ENCODE measurements around the gene OR10P1.

Gene OR10P1

DNA sequence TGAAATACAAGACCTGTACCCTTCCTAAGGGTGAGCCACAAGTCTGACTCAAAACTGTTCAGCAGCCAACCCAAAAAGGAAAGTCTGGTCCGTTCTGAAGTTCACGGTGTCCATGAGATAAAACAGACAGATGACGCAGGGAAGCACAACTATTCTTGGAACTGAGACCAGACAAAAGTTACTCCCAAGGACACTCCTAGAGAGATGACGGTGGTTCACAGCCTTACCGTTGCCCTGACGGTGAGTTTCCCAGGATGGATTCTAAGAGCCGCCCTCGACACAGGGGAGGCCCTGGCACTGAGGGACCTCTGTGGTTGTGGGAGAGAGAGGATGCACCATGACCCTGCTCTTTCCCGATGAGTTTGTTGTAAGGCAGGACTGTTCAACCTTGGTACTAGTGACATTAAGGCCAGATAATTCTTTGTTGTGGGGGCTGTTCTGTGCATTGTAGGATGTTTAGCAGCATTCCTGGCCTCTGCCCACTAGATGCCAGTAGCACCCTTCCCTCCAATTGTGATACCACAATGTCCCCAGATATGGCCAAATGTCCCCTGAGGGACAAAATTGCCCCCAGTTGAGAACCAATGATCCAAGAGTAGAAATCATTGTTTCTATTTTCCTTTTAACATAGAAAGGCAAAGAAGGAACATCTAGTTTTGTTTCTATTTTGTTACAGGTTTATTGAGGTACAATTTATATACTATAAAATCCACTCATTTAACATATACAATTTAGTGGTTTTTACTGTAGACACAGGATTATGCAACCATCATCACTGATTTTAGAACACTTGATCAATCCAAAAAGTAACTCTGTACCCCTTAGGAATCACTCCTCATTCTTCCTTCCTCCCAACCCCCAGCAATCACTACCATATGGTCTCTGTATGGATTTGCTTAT is 23.0 kb downstream of the OR10P1 start:
- Mint-ChIP-seq H3K4me3 (no peak overlapping the region), H3K36me3 (ENCODE audit: low read depth) (no peaks in the 10 kb centered on the region), H3K4me1 (ENCODE audit: low read depth) (peaks cover 1% of the 10 kb centered on the region), H3K27me3 (peaks cover 2% of the 10 kb centered on the region), H3K9me3 (no peaks in the 10 kb centered on the region), H3K27ac (no peak overlapping the region)
- no peak for DNase-seq

DNA sequence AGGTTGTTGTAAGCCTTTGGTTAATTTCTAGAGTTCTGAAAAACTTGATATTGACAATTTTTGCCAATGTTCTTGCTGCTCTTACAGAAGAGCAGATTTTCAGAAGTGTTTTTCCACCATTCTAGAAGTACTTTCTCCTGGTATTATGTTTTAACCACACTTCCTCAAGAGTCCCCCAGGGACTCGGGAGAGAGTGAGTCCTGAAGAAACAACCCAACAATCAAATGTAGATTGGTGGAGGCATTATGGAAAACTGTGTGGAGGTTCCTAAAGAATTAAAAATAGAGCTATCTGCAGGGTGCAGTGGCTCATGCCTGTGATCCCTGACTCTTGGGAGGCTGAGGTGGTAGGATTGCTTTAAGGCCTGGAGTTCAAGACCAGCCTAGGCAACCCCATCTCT is 26.7 kb downstream of the OR10P1 start:
- DNase-seq, result no peak
- no peak overlapping the region for H3K27ac Mint-ChIP-seq
- no peaks in the 10 kb centered on the region for H3K36me3 Mint-ChIP-seq (ENCODE audit: low read depth)
- peaks cover 3% of the 10 kb centered on the region for H3K27me3 Mint-ChIP-seq
- H3K4me3 Mint-ChIP-seq, result no peak overlapping the region
- no peaks in the 10 kb centered on the region for H3K9me3 Mint-ChIP-seq
- no peaks in the 10 kb centered on the region for H3K4me1 Mint-ChIP-seq (ENCODE audit: low read depth)

DNA sequence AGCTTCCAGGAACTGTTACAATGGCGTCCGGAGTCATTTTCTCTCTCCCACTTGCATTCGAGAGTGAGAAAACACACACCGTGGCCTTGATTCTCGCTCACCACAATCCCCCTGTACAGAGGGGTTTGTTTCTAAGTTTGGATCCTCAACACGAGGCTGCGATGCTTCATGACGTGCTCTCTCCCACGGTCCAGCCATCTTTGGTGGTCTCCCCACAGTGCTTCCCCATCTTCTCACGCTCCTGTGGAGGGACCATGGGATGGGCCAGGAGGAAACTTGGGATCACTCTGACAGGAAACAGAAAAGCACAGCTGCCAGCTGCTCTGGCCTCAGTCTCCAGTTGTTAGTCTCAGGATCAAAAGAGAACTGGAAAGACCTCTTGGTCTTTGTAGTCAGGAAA is 28.1 kb downstream of the OR10P1 start:
- peaks cover 3% of the 10 kb centered on the region for H3K27me3 Mint-ChIP-seq
- no peaks in the 10 kb centered on the region for H3K9me3 Mint-ChIP-seq
- H3K4me1 Mint-ChIP-seq (ENCODE audit: low read depth), result no peaks in the 10 kb centered on the region
- H3K36me3 Mint-ChIP-seq (ENCODE audit: low read depth), result no peaks in the 10 kb centered on the region
- no peak overlapping the region for H3K4me3 Mint-ChIP-seq
- no peak for DNase-seq
- no peak overlapping the region for H3K27ac Mint-ChIP-seq

DNA sequence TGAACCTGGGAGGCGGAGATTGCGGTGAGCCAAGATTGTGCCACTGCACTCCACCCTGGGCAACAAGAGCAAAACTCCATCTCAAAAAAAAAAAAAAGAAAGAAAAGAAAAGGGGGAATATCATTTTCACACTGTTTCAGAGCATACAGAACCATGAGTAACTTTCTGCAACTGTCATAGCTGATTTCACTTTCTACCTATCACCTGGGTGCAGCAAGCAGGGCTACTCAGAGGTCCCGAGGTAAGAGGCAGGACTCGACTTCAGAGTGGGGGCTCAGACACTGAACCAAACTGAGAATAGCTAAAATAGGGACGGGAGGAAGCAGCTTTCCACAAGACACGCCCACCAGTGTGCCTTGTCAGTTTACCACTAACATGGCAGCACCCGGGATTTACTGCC is 29.8 kb downstream of the OR10P1 start:
- Mint-ChIP-seq H3K9me3 (no peaks in the 10 kb centered on the region), H3K27me3 (peaks cover 3% of the 10 kb centered on the region), H3K27ac (no peak overlapping the region), H3K4me3 (no peak overlapping the region), H3K4me1 (ENCODE audit: low read depth) (no peaks in the 10 kb centered on the region), H3K36me3 (ENCODE audit: low read depth) (no peaks in the 10 kb centered on the region)
- DNase-seq, result no peak

DNA sequence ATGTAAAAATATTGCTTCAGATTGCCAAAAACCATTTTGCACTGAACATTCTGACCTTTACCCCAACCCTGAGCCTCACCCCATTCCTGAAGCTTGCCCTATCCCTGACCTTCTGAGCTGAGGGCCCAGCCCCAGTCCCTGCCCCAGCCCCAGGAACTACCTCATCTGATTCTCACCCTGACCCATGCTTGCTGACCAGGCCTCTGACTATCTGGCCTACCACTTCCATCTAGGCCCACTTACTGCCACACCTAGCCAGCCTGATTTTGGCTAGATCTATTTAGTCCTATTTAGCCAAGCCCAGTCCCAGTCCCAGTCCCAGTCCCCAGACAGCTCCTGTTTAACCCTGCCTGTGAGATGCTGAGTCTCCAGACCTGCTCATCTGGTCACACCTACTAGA is 33.6 kb downstream of the OR10P1 start:
- no peak for DNase-seq
- H3K36me3 Mint-ChIP-seq (ENCODE audit: low read depth), result no peaks in the 10 kb centered on the region
- no peaks in the 10 kb centered on the region for H3K9me3 Mint-ChIP-seq
- no peaks in the 10 kb centered on the region for H3K4me1 Mint-ChIP-seq (ENCODE audit: low read depth)
- H3K27ac Mint-ChIP-seq, result no peak overlapping the region
- no peak overlapping the region for H3K4me3 Mint-ChIP-seq
- H3K27me3 Mint-ChIP-seq, result peaks cover 3% of the 10 kb centered on the region

DNA sequence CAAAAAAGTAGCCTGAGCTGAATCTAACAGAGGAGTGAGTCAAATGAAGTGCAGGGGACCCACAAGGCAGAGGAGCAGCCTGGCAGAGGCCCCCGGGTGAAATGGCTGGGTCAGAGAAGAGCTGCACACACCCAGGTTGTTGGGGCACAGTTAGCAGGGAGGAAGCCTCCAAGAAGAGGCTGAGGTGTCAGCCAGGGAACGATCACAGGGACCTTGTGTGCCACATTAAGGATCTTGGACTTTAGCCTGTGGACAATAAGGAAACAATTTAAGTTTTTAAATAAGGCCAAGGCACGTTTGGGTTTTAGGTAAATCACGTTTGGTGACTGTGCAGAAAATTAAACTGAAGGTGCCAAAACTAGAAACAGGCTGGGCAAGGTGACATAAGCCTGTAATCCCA is 35.1 kb downstream of the OR10P1 start:
- Mint-ChIP-seq H3K4me3 (no peak overlapping the region), H3K27me3 (peaks cover 3% of the 10 kb centered on the region), H3K9me3 (no peaks in the 10 kb centered on the region), H3K36me3 (ENCODE audit: low read depth) (no peaks in the 10 kb centered on the region), H3K4me1 (ENCODE audit: low read depth) (no peaks in the 10 kb centered on the region), H3K27ac (no peak overlapping the region)
- no peak for DNase-seq

DNA sequence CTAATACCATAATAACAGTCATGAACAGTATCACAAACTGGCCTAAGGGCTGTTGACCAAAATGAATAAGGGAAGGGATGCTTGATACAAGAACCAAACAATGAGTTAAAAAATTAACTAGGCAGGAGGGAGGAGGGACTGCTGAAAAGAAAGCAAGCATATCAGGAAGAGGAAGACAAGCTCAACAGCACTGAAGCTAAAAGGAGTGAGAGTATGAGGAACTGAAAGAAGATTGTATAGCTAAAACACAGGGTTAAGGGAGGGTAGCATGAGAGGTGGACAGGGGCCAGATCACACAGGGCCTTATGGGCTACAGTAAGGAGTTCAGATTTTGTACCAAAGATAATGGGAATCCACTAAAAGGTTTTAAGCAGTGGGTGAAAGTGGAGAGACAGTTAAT is 36.9 kb downstream of the OR10P1 start:
- Mint-ChIP-seq H3K4me3 (no peak overlapping the region), H3K27me3 (peaks cover under 1% of the 10 kb centered on the region), H3K36me3 (ENCODE audit: low read depth) (no peaks in the 10 kb centered on the region), H3K9me3 (no peaks in the 10 kb centered on the region), H3K27ac (no peak overlapping the region), H3K4me1 (ENCODE audit: low read depth) (no peaks in the 10 kb centered on the region)
- no peak for DNase-seq

DNA sequence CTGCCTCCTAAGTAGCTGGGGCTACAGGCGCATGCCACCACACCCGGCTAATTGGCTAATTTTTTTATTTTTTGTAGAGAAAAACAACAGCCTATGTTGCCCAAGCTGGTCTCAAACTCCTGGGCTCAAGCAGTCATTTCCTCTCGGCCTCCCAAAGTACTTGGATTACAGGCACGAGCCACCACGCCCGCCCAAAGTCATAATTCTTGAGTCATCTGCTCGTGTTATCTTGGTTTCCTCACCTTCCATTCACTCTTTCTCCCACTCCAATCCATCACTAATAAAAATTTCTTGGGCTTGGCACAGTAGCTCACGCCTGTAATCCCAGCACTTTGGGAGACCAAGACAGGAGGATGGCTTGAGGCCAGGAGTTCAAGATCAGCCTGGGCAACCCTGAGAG is 39.0 kb downstream of the OR10P1 start:
- no peaks in the 10 kb centered on the region for H3K9me3 Mint-ChIP-seq
- no peaks in the 10 kb centered on the region for H3K36me3 Mint-ChIP-seq (ENCODE audit: low read depth)
- H3K27ac Mint-ChIP-seq, result no peak overlapping the region

DNA sequence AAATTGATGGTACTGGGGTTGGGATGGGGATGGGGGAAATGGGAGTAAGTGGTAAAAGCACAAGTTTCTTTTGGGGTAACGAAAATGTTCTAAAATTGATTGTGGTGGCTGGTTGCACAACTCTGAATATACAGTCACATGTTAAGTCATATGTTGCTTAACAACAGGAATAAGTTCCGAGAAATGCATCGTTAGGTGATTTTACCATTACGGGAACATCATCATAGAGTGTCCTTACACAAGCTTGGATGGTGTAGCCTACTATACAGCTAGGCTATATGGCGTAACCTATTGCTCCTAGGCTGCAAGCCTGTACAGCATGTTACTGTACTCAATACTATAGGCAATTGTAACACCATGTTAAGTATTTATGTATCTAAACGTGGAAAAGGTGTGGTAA is 40.0 kb downstream of the OR10P1 start:
- Mint-ChIP-seq H3K27me3 (peaks cover 25% of the 10 kb centered on the region), H3K27ac (no peak overlapping the region), H3K4me3 (no peak overlapping the region), H3K4me1 (ENCODE audit: low read depth) (peaks cover 10% of the 10 kb centered on the region), H3K36me3 (ENCODE audit: low read depth) (no peaks in the 10 kb centered on the region), H3K9me3 (no peaks in the 10 kb centered on the region)
- no peak for DNase-seq

More for the DNA sequence above, 39.0 kb downstream of the OR10P1 start:
- no peak for DNase-seq
- Mint-ChIP-seq H3K4me1 (ENCODE audit: low read depth) (no peaks in the 10 kb centered on the region), H3K27me3 (peaks cover 14% of the 10 kb centered on the region), H3K4me3 (no peak overlapping the region)

DNA sequence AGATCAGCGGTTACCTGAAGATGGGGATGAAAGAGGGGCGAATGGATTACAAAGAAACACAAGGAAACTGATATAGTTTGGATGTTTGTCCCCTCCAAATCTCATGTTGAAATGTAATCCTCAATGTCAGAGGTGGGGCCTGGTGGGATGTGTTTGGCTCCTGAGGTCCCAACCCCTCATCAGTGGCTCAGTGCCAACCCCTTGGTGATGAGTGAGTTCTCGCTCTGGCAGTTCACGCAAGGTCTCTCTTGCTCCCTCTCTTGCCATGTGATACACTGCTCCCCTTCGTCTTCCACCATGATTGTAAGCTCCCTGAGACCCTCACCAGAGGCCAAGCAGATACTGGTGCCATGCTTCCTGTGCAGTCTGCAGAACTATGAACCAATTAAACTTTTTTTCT is 43.0 kb downstream of the OR10P1 start:
- no peak overlapping the region for H3K27ac Mint-ChIP-seq
- no peak overlapping the region for H3K4me3 Mint-ChIP-seq
- peaks cover 38% of the 10 kb centered on the region for H3K27me3 Mint-ChIP-seq
- H3K36me3 Mint-ChIP-seq (ENCODE audit: low read depth), result no peaks in the 10 kb centered on the region
- DNase-seq, result no peak
- peaks cover 11% of the 10 kb centered on the region for H3K4me1 Mint-ChIP-seq (ENCODE audit: low read depth)
- H3K9me3 Mint-ChIP-seq, result no peaks in the 10 kb centered on the region

DNA sequence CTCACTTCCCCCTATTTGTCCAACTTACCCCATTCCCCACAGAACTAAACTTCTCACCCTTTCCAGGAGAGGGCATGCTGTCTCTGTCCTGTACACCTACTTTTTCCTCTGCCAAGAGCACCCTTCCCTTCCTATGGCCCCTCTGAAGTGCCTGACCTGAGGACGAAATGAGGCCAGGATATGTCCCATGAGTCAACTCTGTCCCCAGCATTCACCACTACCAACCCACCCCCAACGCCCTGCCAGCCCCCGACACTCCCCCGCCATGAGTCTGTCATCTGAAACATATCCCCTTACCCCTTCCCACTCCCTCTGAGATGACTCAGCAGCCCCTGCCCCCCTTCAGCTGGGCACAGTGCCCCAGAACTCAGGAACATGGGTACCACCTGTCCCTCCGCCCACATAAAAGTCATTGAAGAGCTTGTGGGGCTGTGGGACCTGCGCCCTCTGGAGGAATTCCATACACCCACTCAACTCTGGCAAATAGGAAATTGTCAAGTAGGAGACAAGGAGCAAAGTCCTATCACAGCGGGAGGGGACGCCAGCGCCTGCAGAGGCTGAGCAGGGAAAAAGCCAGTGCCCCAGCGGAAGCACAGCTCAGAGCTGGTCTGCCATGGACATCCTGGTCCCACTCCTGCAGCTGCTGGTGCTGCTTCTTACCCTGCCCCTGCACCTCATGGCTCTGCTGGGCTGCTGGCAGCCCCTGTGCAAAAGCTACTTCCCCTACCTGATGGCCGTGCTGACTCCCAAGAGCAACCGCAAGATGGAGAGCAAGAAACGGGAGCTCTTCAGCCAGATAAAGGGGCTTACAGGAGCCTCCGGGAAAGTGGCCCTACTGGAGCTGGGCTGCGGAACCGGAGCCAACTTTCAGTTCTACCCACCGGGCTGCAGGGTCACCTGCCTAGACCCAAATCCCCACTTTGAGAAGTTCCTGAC is 44.7 kb downstream of the OR10P1 start:
- Mint-ChIP-seq H3K4me1 (ENCODE audit: low read depth) (peaks cover 11% of the 10 kb centered on the region), H3K36me3 (ENCODE audit: low read depth) (no peaks in the 10 kb centered on the region), H3K27me3 (peaks cover 38% of the 10 kb centered on the region), H3K9me3 (no peaks in the 10 kb centered on the region), H3K27ac (no peak overlapping the region), H3K4me3 (no peak overlapping the region)
- no peak for DNase-seq

DNA sequence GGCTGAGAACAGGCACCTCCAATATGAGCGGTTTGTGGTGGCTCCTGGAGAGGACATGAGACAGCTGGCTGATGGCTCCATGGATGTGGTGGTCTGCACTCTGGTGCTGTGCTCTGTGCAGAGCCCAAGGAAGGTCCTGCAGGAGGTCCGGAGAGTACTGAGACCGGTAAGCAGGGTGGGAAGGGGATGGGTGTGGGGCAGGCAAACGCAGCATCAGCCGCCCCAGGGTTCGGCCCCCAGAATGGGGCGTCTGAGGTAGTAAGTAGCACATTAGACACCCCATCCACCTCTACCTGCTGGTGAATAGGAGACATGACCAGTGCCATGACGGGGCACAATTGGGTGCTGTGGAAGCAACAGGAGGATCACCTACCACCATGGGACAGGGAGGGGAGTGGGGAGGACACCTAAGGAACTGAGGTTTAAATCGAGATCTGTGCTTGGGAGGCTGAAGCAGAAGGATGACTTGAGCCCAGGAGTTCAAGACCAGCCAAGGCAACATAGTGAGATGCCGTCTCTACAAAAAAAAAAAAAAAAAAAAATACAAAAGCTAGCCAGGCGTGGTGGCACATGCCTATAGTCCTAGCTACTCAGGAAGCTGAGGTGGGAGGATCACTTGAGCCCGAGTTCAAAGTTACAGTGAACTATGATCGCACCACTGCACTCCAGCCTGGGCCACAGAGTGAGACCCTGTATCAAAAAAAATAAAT is 45.5 kb downstream of the OR10P1 start:
- H3K27ac Mint-ChIP-seq, result no peak overlapping the region
- H3K4me3 Mint-ChIP-seq, result no peak overlapping the region
- H3K27me3 Mint-ChIP-seq, result peaks cover 38% of the 10 kb centered on the region
- H3K9me3 Mint-ChIP-seq, result no peaks in the 10 kb centered on the region
- H3K36me3 Mint-ChIP-seq (ENCODE audit: low read depth), result no peaks in the 10 kb centered on the region
- H3K4me1 Mint-ChIP-seq (ENCODE audit: low read depth), result peaks cover 15% of the 10 kb centered on the region
- no peak for DNase-seq

DNA sequence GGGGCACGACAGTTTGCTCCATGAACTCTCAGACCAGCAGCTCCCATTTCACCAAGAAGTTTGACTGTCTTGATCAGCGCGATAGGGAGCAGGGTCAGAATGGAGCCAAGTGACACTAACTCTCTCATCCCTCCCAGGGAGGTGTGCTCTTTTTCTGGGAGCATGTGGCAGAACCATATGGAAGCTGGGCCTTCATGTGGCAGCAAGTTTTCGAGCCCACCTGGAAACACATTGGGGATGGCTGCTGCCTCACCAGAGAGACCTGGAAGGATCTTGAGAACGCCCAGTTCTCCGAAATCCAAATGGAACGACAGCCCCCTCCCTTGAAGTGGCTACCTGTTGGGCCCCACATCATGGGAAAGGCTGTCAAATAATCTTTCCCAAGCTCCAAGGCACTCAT is 47.0 kb downstream of the OR10P1 start:
- Mint-ChIP-seq H3K27ac (no peak overlapping the region), H3K27me3 (peaks cover 37% of the 10 kb centered on the region), H3K36me3 (ENCODE audit: low read depth) (no peaks in the 10 kb centered on the region), H3K4me3 (no peak overlapping the region), H3K4me1 (ENCODE audit: low read depth) (peaks cover 20% of the 10 kb centered on the region), H3K9me3 (no peaks in the 10 kb centered on the region)
- no peak for DNase-seq

DNA sequence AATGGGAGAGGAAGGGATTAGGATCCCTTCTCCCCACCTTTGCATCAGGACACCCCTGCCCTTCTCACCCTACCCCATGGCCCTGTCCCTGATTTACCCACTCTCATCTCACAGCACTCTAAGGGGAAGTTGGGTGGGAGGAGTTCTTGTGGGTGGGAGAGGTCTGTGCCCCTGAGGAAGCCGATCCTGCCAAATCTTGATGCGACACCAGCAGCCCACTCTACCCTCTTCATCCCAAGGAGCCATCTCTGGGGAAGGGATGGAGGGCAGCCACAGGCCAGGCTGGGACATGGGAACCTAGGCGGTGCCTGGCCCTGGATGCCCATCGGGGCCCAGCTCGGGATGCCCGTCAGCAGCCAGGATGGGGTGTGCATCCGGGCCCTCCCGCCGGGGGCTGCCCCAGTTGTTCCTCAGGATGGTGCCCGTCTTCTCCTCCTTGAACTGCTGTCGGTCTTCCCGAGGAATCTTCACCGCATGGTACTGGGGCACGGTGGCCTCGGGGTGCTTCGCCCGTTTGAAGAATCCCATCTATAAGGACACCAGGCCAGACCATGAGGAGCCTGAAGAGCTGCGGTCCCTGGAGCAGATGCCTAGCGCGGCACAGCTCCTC is 48.2 kb downstream of the OR10P1 start:
- DNase-seq, result no peak

More for the DNA sequence above, 48.2 kb downstream of the OR10P1 start:
- Mint-ChIP-seq H3K27ac (no peak overlapping the region), H3K9me3 (no peaks in the 10 kb centered on the region), H3K36me3 (ENCODE audit: low read depth) (no peaks in the 10 kb centered on the region), H3K4me3 (no peak overlapping the region), H3K27me3 (peaks cover 26% of the 10 kb centered on the region), H3K4me1 (ENCODE audit: low read depth) (peaks cover 20% of the 10 kb centered on the region)

Measured in activated T-cell treated with anti-CD3 and anti-CD28 coated beads, Interleukin-2, amount 50 U/mL, for 24 hours (primary cell).